ENCODE results near the gene MBNL2. TPM values are rescaled to one million over a fixed set of nuclear protein-coding genes. Genes with fewer than 3 reads are reported as not detected.
A peak's percentile ranks its signal among the peaks of the same experiment; 100 is the strongest.

Gene MBNL2
- total and polyA plus RNA-seq, 8 donors, result 8.9 to 66.5 (median 37.7) TPM

DNA sequence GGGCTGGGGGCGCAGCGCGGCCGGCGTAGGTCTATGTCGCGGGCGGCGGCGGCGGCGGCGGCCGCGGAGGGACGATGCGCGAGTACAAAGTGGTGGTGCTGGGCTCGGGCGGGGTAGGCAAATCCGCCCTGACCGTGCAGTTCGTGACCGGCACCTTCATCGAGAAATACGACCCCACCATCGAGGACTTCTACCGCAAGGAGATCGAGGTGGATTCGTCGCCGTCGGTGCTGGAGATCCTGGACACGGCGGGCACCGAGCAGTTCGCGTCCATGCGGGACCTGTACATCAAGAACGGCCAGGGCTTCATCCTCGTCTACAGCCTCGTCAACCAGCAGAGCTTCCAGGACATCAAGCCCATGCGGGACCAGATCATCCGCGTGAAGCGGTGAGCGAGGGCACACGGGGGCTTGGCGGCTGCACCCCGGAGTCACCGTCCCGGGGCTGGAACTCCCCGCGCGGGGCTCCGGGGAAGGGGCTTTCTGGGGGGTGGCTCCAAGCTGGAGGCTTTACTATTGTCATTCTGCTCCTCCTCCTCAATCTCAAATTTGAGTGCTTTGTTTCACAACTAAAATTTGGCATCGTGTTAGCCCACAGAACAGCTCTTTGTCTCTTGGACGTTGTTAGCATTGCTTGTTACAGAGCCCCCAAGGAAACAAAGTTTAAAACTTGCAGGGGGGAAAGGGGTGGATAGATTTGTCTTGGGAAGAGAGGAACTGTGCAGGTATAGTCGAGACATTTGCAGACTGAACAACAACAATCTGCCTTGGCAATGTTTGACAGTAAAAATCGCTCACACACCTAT, 212.5 kb downstream of the MBNL2 start:
- FAIRE-seq (no peak), ATAC-seq (no peak), DNase-seq (peak; percentile 22 to 82 (median 51))
- TF ChIP-seq, protein P1, sequence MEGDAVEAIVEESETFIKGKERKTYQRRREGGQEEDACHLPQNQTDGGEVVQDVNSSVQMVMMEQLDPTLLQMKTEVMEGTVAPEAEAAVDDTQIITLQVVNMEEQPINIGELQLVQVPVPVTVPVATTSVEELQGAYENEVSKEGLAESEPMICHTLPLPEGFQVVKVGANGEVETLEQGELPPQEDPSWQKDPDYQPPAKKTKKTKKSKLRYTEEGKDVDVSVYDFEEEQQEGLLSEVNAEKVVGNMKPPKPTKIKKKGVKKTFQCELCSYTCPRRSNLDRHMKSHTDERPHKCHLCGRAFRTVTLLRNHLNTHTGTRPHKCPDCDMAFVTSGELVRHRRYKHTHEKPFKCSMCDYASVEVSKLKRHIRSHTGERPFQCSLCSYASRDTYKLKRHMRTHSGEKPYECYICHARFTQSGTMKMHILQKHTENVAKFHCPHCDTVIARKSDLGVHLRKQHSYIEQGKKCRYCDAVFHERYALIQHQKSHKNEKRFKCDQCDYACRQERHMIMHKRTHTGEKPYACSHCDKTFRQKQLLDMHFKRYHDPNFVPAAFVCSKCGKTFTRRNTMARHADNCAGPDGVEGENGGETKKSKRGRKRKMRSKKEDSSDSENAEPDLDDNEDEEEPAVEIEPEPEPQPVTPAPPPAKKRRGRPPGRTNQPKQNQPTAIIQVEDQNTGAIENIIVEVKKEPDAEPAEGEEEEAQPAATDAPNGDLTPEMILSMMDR (IDR thresholded peaks at IDR 0.05), result no peak
- Histone ChIP-seq H3K9me3 (no peaks in the 10 kb centered on the region), H3K36me3 (no peaks in the 10 kb centered on the region), H3K27me3 (no peaks in the 10 kb centered on the region), H3K4me3 (peak overlapping the region; percentile 58 to 83 (median 72)), H3K27ac (peak overlapping the region in 3 of 4 donors; percentile 23 to 72 (median 53)), H3K4me1 (peaks cover 0 to 9% (median 4%) of the 10 kb centered on the region in 3 donors)
- 1 to 2% methylated on average over 44 to 60 of the region's 60 CpGs for WGBS, 2 donors
- intact Hi-C loops (cut with DNase I), result no loop called here

DNA sequence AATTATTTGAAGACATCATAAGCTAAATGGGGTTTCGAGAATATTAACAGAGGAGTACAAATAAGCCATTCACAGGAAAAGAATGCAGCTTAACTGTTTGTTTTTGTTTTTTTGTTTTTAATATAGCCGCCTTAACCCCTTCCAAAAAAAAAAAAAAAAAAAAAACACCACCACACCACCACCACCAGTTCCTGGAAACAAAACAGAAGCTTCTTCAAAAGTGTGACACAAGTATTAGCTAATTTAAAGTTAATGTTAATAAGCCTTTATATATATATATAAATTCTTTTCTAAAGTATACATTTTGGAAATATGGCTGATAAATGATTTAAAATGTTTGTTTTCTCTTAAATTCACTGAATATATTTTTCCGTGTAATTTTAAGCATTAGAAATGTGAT, 213.2 kb downstream of the MBNL2 start:
- no peaks in the 10 kb centered on the region for H3K36me3 ChIP-seq
- ATAC-seq (no peak), FAIRE-seq (no peak), DNase-seq (no peak)
- peak overlapping the region in 3 of 4 donors; percentile 58 to 83 (median 78) for H3K4me3 ChIP-seq
- intact Hi-C loops (cut with DNase I), result no loop called here
- 30 to 43% methylated on average over 3 of the region's 3 CpGs for WGBS, 2 donors
- peaks cover 0 to 9% (median 4%) of the 10 kb centered on the region in 3 donors for H3K4me1 ChIP-seq
- H3K27me3 ChIP-seq, result no peaks in the 10 kb centered on the region
- TF ChIP-seq, protein P1 (IDR thresholded peaks at IDR 0.05), result no peak
- H3K9me3 ChIP-seq, result no peaks in the 10 kb centered on the region
- no peak overlapping the region for H3K27ac ChIP-seq

DNA sequence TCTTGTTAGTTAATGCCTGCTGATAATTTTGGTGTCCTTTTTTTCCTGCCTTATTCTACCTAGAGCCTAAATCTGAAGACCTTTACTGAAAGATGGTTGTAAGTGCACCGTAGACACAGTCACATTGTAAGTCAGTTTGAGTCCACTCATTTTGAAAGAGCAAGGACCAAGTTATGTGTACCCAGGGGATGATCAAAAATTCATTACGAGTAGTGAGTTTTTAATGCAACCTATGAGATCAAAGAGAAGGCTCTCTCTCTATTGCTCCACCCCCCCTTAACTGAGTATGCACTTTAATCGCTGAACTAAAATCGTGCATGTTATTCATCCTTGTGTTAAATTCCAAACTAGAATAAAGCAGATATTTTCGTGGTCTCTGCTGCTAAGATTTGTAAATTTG, 213.7 kb downstream of the MBNL2 start:
- no peaks in the 10 kb centered on the region for H3K9me3 ChIP-seq
- ATAC-seq (no peak), DNase-seq (no peak), FAIRE-seq (no peak)
- H3K36me3 ChIP-seq, result no peaks in the 10 kb centered on the region
- H3K27me3 ChIP-seq, result no peaks in the 10 kb centered on the region
- H3K4me1 ChIP-seq, result peaks cover 0 to 9% (median 4%) of the 10 kb centered on the region in 3 donors
- peak overlapping the region in 1 of 4 donors; percentile 78 for H3K4me3 ChIP-seq
- H3K27ac ChIP-seq, result no peak overlapping the region
- intact Hi-C loops (cut with DNase I), result no loop called here
- WGBS, 2 donors, result 54 to 66% methylated on average over 5 of the region's 5 CpGs
- TF ChIP-seq, protein P1 (IDR thresholded peaks at IDR 0.05), result no peak

DNA sequence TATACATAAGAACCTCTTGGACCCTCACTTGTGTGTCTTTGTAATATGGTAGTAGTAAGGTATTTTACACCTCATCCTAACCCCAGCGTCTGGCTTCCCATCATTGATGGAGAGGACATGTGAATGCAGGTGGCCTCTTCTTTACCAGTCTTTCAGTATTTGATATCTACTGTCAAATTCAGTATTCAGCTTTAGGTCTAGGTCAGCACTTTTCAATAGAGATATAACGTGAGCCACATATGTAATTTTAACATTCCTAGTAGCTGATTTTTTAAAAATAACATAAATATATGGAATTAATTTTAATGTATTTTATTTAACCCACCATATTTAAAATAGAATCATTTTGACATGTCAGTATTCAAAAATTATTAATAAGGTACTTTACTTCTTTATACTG, 214.7 kb downstream of the MBNL2 start:
- intact Hi-C loops (cut with DNase I), result no loop called here

More for the DNA sequence above, 214.7 kb downstream of the MBNL2 start:
- 81 to 92% methylated on average over 2 of the region's 2 CpGs for WGBS, 2 donors
- Histone ChIP-seq H3K27ac (no peak overlapping the region), H3K36me3 (no peaks in the 10 kb centered on the region), H3K4me3 (no peak overlapping the region), H3K4me1 (peaks cover 0 to 9% (median 4%) of the 10 kb centered on the region in 3 donors), H3K9me3 (no peaks in the 10 kb centered on the region), H3K27me3 (no peaks in the 10 kb centered on the region)
- no peak for FAIRE-seq
- TF ChIP-seq, protein P1 (IDR thresholded peaks at IDR 0.05), result no peak
- no peak for DNase-seq
- ATAC-seq, result no peak
